Measurements from ENCODE around the gene PFKFB3. TPM values are rescaled to one million over a fixed set of nuclear protein-coding genes. Genes with fewer than 3 reads are reported as not detected.
"Not testable (repeated sequence)": the region's sequence is repeated elsewhere in the genome, so short reads cannot be mapped to it uniquely, and the experiment has no call there.

Gene PFKFB3
- polyA plus RNA-seq, 3 donors: 54.6 to 594 (median 123) TPM

DNA sequence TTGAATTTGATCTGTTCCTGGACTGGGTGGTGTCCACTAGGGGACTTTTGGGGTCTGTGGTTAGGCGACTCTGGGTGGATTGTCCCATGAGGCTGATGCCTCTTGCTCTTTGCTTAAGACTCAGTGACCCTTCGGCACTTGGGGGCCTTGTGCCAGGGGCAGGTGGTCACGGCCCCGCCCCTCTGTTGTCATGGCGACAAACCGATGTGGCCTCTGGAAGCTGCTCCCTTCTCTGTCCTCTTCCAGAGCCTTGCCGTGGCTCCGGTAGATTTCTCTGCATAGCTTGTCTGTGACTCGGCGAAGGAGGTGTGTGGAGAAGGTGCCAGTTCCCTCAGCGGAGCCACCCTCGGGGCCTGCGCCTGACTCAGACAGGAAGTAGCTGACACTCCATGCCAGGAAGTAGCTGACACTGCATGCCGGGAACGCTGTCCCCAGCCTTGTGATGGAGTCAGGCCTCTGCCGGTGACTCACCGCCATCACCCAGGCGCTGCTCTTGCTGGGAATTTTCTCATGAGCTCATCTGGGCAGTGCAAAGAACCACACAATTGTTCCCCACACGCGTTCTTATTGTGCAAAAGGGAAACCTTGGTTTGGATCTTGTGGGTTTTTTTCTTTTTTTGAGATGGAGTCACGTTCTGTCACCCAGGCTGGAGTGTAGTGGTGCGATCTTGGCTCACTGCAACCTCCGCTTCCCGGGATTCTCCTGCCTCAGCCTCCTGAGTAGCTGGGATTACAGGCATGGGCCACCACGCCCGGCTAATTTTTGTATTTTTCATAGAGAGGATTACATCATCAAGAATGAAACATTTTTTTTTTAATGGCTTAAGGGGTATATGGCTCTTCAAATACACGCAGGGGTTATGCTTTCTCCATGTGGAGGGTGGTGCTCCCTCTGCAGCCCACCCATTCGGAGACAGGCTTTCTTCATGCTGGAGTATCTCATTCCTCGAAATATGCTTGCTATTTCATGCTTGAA, 72.6 kb downstream of the PFKFB3 start:
- peak overlapping the region; percentile 83 for H3K27ac ChIP-seq (ENCODE audit: low read depth, low read length)
- WGBS, 3 donors: 46 to 69% (median 47%) methylated on average over 29 of the region's 29 CpGs

DNA sequence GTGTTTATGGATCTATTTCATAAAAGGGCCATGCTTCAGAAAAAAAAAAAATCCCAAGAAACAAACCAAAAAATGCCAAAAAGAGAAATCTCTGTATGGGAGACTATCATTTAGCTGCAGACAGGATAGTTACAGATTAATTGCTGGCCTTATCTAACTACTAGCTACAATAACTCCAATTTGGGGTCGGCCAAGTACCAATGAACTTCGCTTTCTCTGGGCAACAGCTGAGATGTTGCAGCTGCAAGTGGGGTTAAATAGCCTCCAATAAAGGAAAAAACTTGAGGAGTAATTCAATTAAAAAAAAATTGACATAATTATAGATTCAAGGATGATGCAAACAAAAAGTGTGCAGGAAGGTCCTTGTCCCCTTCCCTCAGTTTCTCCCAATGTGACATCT, 73.6 kb downstream of the PFKFB3 start:
- 86 to 97% (median 94%) methylated on average over 2 of the region's 2 CpGs for WGBS, 3 donors
- H3K27ac ChIP-seq (ENCODE audit: low read depth, low read length): no peak overlapping the region

DNA sequence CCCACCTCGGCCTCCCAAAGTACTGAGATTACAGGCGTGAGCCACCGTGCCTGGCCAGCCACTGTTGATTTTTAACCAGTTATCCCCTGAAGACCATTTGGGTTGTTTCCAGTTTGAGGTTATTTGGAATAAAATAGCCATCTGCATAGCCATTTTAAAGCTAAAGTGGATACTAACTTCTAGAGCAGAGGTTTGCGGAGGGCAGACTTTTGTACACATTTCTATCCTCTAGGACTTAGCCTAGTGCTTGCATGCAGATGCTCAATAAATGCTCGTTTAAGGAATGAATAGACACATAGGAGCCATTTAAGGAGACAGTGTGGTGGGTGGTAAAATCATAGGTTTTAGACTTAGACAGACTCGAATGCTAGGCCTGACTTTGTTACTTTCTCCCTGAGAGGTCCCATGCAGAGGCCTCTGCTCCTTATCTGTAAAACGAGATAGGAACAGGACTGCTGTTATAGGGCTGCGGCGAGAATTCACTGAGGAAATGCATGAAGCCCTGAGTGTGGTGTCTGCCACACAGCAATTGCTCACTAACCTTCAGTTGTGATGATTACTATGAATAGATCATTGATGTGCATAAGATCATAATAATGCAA, 75.9 kb downstream of the PFKFB3 start:
- no peak overlapping the region for H3K27ac ChIP-seq (ENCODE audit: low read depth, low read length)
- 70 to 86% (median 86%) methylated on average over 9 of the region's 9 CpGs for WGBS, 3 donors

DNA sequence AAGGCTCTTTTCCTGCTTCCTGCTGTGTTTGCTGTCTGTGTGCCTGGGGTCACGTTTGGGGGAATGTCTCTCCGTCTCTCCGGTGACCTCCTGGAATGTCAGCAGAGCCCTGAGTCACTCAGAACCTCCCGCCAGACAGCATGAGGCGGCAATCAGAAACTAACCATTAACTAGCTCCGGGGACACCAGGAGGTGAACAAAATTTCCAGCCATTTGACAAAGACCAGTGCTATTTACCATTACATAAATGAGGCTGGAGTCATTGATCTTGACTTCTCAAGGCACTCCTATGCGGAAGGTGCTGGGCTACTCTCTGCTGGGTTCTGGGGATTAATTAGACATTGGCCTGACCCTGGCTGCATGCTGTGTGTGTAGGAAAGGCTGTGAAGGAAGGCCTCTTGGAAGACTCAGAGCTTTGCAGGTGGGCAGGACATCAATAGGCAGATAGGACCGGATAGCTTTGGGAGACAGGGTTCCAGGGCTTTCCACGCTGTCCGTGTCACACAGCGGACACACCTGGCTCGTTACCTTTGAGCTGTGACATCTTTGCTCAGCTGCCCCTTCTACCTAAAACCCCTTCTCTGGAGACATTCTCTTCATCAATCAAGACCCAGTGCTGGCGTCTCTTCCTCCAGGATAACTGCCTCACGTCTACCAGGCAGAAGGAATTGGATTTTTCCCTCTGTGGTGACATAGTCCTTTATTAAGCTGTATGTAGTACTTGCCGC, 77.0 kb downstream of the PFKFB3 start:
- WGBS, 3 donors: 55 to 77% (median 69%) methylated on average over 15 of the region's 15 CpGs
- no peak overlapping the region for H3K27ac ChIP-seq (ENCODE audit: low read depth, low read length)

DNA sequence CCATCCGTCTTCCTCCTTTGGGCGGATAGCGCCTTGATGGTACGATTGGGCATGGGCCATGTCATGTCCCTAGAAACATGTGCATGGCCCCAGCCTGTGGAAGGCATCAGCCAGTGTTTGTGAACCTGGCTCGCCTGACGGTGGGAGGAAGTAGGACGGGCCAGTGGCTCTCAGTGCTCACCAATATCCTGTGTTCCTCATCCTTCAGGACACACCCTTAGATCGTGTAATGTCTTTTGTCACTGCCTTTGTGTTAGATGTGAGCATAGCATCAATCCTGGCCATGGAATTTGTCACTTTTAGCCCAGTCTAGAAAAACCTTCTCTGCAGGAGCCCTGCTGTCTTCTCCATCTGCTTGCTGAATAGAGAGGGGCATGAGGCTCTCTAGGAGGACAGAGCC, 77.6 kb downstream of the PFKFB3 start:
- H3K27ac ChIP-seq (ENCODE audit: low read depth, low read length): no peak overlapping the region
- 69 to 79% (median 70%) methylated on average over 8 of the region's 8 CpGs for WGBS, 3 donors

DNA sequence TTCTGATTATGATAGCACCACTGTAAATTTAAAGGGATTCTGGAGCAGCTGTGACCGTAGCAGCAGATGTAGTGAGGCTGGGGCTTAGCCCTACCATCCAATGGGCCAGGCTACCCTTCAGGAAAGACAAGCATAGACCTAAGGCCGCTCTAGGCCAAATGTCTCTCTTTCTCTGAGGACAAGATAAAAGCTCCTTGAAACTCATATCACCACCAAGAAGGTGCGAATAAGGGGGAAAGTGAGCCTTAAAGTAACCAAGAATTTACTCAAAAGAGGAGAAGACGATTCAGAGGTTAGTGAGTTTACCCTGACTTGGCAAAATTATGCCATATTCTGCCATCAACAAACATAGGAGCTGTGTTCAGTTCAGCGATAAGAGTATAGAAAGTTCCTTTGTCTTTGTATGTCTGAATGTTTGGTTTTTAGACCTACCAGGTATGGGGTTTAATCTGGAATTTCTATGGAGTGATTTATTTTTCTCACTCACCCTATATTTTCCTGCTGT, 79.8 kb downstream of the PFKFB3 start:
- 88 to 96% (median 93%) methylated on average over 5 of the region's 5 CpGs for WGBS, 3 donors
- H3K27ac ChIP-seq (ENCODE audit: low read depth, low read length): no peak overlapping the region

DNA sequence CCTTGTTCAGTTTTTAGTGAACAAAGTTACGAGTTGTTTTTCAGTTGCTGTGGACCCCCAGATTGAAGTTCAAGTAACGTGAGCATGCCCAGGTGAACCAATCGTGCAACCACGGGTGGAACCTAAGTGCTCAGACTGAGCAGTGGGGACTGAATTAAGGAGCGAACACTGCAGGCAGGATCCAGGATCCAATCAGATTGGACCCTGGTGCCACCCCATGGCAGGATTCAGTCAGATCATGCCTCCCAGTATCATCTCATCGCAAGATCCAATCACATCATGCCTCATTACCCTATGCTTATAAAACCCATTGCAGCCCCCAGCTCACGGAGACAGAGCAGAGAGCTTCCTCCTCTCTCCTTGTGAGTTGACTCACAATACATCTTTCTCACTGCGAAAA, 80.9 kb downstream of the PFKFB3 start:
- H3K27ac ChIP-seq (ENCODE audit: low read depth, low read length): no peak overlapping the region
- WGBS, 3 donors: 83 to 96% (median 95%) methylated on average over 8 of the region's 8 CpGs

DNA sequence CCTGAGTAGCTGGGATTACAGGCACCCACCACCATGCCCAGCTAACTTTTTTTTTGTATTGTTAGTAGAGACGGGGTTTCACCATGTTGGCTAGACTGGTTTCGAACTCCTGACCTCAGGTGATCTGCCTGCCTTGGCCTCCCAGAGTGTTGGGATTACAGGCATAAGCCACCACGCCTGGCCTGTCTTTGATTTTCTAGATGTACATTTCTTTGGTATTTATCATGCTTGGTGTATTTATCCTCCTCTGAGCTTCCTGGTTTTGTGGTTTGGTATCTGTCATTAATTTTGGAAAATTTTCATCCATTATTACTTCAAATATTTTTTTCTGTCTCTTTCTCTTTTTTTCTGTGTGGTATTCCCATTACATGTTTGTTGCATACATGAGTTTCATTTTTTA, 87.9 kb downstream of the PFKFB3 start:
- H3K27ac ChIP-seq (ENCODE audit: low read depth, low read length): not testable (repeated sequence)
- WGBS, 3 donors: 91 to 97% (median 93%) methylated on average over 3 of the region's 3 CpGs

DNA sequence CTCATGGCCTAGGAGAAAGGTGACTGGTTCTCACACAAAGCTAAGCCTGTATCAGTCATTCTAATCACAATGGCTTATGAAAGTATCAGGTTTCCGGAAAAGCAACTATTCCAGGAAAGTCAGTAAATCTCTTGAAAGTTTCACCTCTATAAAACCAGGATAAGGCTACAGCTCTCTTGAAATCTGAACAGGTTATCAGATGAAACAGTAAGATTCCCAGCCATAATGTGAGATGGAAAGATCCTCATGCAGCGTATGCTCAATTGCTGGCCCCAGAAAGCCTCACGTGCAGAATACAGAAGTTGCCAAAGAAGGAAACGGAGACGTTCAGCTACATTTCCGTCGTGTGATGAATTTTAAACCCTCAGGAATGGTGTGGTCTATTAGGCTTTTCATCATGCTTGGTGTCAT, 90.0 kb downstream of the PFKFB3 start:
- H3K27ac ChIP-seq (ENCODE audit: low read depth, low read length): no peak overlapping the region
- WGBS, 3 donors: 42 to 73% (median 57%) methylated on average over 7 of the region's 7 CpGs

DNA sequence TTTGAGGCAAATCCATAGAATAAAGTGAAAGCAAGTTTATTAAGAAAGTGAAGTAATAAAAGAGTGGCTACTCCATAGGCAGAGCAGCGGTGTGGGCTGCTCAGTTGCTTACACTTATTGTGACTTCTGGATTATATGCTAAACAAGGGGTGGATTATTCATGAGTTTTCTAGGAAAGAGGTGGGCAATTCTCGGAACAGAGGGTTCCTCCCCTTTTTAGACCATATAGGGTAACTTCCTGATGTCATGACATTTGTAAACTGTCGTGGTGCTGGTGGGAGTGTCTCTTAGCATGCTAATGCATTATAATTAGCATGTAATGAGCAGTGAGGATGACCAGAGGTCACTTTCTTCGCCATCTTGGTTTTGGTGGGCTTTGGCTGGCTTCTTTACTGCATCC, 93.7 kb downstream of the PFKFB3 start:
- H3K27ac ChIP-seq (ENCODE audit: low read depth, low read length): not testable (repeated sequence)
- 68 to 87% (median 69%) methylated on average over 4 of the region's 4 CpGs for WGBS, 3 donors

DNA sequence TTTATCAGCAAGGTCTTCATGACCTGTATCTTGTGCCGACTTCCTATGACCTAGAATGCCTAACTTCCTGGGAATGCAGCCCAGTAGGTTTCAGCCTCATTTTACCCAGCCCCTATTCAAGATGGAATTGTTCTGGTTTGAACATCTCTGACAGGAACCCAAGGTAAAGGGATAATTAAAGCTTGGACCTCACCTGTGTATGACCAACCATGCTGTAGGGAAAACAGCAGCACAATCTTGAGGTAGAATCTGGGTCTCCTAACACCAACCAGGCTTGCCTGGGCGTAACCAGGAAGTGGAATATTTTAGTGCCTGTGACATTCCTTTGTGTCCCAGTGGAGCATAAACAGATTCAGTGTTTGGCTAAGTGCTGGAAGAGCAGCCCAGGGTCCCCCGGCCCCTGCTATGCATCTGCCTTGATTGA, 94.1 kb downstream of the PFKFB3 start:
- no peak overlapping the region for H3K27ac ChIP-seq (ENCODE audit: low read depth, low read length)
- 65 to 73% (median 71%) methylated on average over 3 of the region's 3 CpGs for WGBS, 3 donors

DNA sequence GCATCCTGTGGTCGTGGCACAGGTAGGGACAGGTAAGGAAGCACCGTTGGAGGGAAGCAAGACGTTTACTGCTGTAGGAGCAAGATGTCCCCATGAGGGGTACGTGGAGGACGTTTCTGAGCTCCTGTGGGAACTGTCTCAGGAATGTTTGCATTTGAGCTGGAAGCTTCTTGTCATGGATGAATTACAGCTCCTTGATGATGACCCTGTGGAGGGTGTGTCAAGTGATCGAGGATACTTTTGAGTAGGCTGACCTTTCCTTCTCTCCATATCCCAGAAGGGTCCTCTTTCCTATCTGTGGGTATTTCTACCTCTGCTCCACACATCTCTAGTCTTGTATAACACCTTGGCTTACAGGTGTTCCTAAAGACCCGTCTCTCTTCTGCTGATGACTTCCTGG, 94.8 kb downstream of the PFKFB3 start:
- no peak overlapping the region for H3K27ac ChIP-seq (ENCODE audit: low read depth, low read length)
- 71 to 85% (median 77%) methylated on average over 7 of the region's 7 CpGs for WGBS, 3 donors

DNA sequence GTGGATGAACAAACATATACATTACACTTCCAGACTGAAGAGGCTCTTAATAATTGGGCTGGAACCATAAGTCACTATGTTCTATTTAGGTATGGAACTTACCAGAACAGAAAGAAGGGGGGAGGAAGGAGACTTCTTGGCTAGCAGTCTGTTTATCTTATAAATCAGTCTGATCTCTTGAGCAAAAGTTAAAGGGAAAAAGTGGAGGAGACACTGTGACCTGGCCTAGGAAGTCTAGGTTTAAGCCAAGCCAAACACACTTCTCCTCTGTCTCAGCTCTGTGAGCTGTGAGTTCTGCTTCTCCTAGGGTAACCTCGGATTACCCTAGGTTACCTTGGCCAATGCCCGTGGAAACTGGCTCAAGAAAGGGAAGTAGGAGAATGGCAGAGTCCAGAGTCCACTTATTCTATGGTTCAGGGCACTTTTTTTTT, 95.2 kb downstream of the PFKFB3 start:
- WGBS, 3 donors: 35 to 49% (median 45%) methylated on average over 2 of the region's 2 CpGs
- H3K27ac ChIP-seq (ENCODE audit: low read depth, low read length): no peak overlapping the region

DNA sequence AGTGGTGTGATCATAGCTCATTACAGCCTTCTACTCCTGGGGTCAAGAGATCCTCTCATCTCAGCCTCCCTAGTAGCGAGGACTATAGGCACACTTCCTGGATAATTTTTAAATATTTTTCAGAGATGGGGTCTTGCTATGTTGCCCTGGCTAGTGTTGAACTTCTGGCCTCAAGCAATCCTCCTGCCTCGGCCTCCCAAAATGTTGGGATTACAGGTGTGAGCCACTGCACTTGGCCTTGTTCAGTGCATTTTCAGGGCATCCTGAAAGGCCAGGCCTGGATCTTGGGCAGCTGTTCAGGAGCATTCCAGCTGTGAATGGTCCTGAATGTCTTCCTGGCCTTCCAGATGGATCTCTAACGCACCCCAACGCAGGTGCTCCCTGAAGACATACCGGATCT, 95.7 kb downstream of the PFKFB3 start:
- no peak overlapping the region for H3K27ac ChIP-seq (ENCODE audit: low read depth, low read length)
- 97 to 98% (median 98%) methylated on average over 5 of the region's 5 CpGs for whole genome bisulfite sequencing, 3 donors

DNA sequence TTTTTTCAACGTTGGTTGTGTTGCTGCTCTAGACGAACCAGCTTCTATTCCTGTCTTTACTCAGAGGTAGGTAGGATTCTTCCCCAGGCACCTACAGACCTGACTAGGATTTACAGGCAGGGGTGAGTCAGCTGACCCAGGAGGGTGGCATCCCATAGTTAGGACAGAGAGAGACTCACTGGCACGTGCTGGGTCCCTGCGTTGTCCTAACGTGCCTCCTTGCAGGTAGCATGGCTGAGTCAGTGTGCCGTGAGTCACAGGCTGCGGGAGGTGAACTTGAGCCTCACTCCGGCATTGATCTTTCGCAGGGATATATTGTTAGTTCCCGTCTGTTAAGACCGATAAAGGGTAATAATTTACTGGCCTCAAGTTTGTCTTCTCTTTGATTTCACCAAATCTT, 96.5 kb downstream of the PFKFB3 start:
- H3K27ac ChIP-seq (ENCODE audit: low read depth, low read length): no peak overlapping the region
- 60 to 96% (median 90%) methylated on average over 11 of the region's 11 CpGs for WGBS, 3 donors

DNA sequence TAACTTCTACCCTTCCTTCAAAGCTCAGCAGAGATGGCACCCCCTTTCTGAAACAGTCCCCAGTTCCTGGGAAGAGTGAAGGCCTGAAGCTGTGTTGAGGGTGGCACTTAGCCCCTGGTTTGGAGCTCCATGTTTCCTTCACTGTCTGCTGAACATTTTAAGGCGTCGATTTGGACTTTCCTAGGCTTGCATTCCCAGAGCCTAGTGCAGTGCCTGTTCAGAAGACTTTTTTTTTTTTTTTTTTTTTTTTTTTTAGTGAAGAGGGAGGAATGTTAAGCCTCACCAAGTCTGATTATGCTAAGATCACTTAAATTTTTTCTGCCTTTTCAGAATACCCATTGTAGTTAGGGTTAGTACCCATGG, 97.0 kb downstream of the PFKFB3 start:
- no peak overlapping the region for H3K27ac ChIP-seq (ENCODE audit: low read depth, low read length)
- 96 to 100% (median 96%) methylated on average over 2 of the region's 2 CpGs for WGBS, 3 donors

DNA sequence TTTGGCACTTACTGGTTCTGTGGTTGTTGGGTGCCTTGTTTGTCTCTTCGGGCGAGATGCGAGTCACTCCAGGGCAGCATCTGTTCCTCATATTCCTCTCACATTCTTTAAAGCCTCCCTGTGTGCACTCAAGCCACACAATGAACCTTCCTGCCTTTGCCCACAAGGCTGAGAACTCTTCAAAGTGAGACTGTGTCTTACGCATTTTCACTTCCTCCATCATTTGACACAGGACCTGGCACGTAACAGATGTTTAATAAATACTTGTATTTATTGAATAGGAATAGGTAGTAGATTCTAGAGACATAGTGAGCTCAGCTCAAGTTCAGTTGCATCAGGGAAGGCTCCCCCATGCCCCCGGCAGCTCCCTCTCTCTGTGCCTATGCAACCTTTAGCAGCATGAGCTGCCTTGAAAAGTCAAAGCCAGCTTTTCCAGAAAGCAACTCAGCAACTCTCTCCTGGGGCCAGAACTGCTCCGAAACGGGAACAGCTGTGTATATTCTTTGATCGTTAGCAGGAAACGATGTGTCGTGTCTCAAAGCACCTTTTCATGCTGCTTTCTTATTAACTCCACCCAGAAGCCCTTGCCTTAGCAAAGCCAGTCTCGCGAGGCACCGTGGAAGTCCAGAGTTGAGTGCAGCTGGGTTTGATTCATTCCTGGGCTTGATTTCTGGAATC, 97.5 kb downstream of the PFKFB3 start:
- no peak overlapping the region for H3K27ac ChIP-seq (ENCODE audit: low read depth, low read length)
- WGBS, 3 donors: 40 to 48% (median 41%) methylated on average over 14 of the region's 14 CpGs

DNA sequence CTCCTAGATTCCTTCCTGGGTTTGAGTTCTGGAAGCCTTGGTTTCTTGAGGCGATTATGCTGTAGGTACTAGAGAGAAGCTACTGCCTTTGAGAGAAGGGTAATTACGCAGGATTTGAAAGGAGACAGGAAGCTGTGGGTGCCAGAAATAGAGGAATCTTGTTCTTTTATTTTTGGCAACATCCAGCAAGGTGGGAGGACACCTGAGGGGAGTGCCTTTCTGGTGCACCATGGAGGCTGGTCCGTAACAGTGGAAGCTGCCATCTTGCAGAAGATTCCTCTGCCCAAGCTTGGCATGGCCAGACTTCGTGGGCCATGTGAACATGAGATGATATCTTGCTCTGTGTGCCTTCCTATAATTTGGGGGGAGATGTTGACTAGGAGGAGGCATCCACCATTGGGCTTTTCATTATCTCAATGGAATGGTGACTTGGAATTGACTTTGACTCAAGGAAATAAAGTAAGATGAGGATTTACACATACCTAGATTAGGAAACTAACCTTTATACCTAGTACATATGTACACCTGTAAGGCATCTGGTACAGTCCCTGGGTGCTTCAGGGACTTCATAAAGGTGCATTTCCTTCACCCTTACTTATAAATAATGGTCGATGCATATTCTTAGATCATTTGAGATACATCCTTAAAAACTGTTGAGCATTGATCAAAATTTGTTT, 98.2 kb downstream of the PFKFB3 start:
- 86 to 92% (median 86%) methylated on average over 5 of the region's 5 CpGs for WGBS, 3 donors
- H3K27ac ChIP-seq (ENCODE audit: low read depth, low read length): no peak overlapping the region

Data from adipose tissue (tissue), 3 donors.